PC-3 (cell line): ENCODE measurements around the gene OR52N5. TPM values are rescaled to one million over a fixed set of nuclear protein-coding genes. Genes with fewer than 3 reads are reported as not detected.

Experiments used
- ATAC-seq: fragments of 200-7000 bp; cut with Tn5 transposase; 2 replicates; pipeline ENCODE4 v1.9.1; 2020; ENCODE audit warnings: mild to moderate bottlenecking, moderate library complexity
- BruUV-seq: library from RNA; stranded (reverse); fragments of 400-500 nt; replicated peaks from 2 replicates; lab custom pipeline; 2021; lab: Mats Ljungman, UMichigan
- CTCF ChIA-PET: fragments of 300-600 bp; sonication (Branson Sonifier 250); formaldehyde crosslinking; loops from one replicate; lab custom pipeline; 2022; ENCODE audit warnings: antibody characterized with exemption; lab: Charles Lee
- POLR2A ChIA-PET: fragments of 300-600 bp; sonication (Branson Sonifier 250); formaldehyde crosslinking; loops from one replicate; lab custom pipeline; 2022; ENCODE audit warnings: antibody characterized with exemption; ENCODE audit not compliant: unreplicated experiment; lab: Charles Lee
- DNase-seq: peaks from one replicate; pipeline ENCODE4 v3.0.0-alpha.2; 2015
- H2AFZ ChIP-seq: fragments of 300-600 bp; sonication (generic); 2 replicates; pipeline ENCODE4 v1.6.0; 2016; ENCODE audit warnings: antibody characterized with exemption, low read length
- H3F3A ChIP-seq: fragments of 300-600 bp; sonication (generic); one replicate; pipeline ENCODE4 v1.6.0; 2017; ENCODE audit warnings: antibody characterized with exemption, low read length, control low read depth, mild to moderate bottlenecking; ENCODE audit not compliant: unreplicated experiment
- H3K27ac ChIP-seq: fragments of 300-600 bp; sonication (generic); 2 replicates; pipeline ENCODE4 v1.5.1; 2016; ENCODE audit warnings: mild to moderate bottlenecking, low read length
- H3K27me3 ChIP-seq: fragments of 300-600 bp; sonication (generic); 2 replicates; pipeline ENCODE4 v1.6.1; 2016; ENCODE audit warnings: low read length, mixed read lengths
- H3K36me3 ChIP-seq: fragments of 300-600 bp; sonication (generic); 2 replicates; pipeline ENCODE4 v1.6.1; 2016; ENCODE audit warnings: low read depth, mixed run types, low read length, mixed read lengths
- H3K4me1 ChIP-seq: fragments of 300-600 bp; sonication (generic); 2 replicates; pipeline ENCODE4 v1.5.1; 2016; ENCODE audit warnings: low read length; ENCODE audit not compliant: insufficient read depth
- H3K4me2 ChIP-seq: fragments of 300-600 bp; sonication (generic); 2 replicates; pipeline ENCODE4 v1.6.0; 2016; ENCODE audit warnings: low read length
- H3K4me3 ChIP-seq: fragments of 300-600 bp; sonication (generic); 2 replicates; pipeline ENCODE4 v1.5.1; 2016; ENCODE audit warnings: mild to moderate bottlenecking, low read length, mixed read lengths
- H3K79me2 ChIP-seq: fragments of 300-600 bp; sonication (generic); 2 replicates; pipeline ENCODE4 v1.6.1; 2017; ENCODE audit warnings: low read length, mixed read lengths
- H3K9ac ChIP-seq: fragments of 300-600 bp; sonication (generic); 2 replicates; pipeline ENCODE4 v1.6.0; 2016; ENCODE audit warnings: mild to moderate bottlenecking, low read length
- H3K9me2 ChIP-seq: fragments of 300-600 bp; sonication (generic); replicated peaks from 2 replicates; pipeline ENCODE4 v1.6.1; 2016; ENCODE audit warnings: mixed run types, low read length, mixed read lengths
- H3K9me3 ChIP-seq: fragments of 300-600 bp; sonication (generic); 2 replicates; pipeline ENCODE4 v1.6.1; 2016; ENCODE audit warnings: low read length, mixed read lengths
- H4K20me1 ChIP-seq: fragments of 300-600 bp; sonication (generic); 2 replicates; pipeline ENCODE4 v1.6.1; 2016; ENCODE audit warnings: low read length, mixed read lengths
- CTCF ChIP-seq: fragments of 300-600 bp; sonication (generic); conservative IDR thresholded peaks from 2 replicates; pipeline ENCODE4 v1.5.1; 2017; ENCODE audit warnings: antibody characterized with exemption, low read depth, mild to moderate bottlenecking, low read length
- EZH2 ChIP-seq: fragments of 300-600 bp; sonication (generic); IDR thresholded peaks from one replicate; pipeline ENCODE4 v1.6.1; 2017; ENCODE audit warnings: antibody characterized with exemption, mild to moderate bottlenecking, low read length; ENCODE audit not compliant: unreplicated experiment
- EZH2phosphoT487 ChIP-seq: fragments of 300-600 bp; sonication (generic); IDR thresholded peaks from 2 replicates; pipeline ENCODE4 v1.6.1; 2018; ENCODE audit warnings: mild to moderate bottlenecking, antibody characterized with exemption, low read length, borderline replicate concordance
- intact Hi-C: fragments of 100-400 bp; cut with micrococcal nuclease; formaldehyde crosslinking; loops from 2 replicates; pipeline ENCODE4 v1.9.0; 2023
- total RNA-seq: library from RNA; depleted of rRNA; stranded (reverse); fragments of >200 nt; gene quantifications from 2 replicates; pipeline ENCODE4 v1.2.3, GENCODE V29; 2014; rRNA removed

Gene OR52N5
- total RNA-seq, 1 experiment from 2014 or later: not detected

GRCh38 chr11:5736396-5736795, 46.8 kb downstream of the OR52N5 start, which contains the start of gene OR56B1:
Gene OR56B1, plus strand, starts transcription at chr11:5736448. Its CDS starts 69 bp downstream, at chr11:5736517.
- no peaks in the 10 kb centered on the region for H3K79me2 ChIP-seq
- no peaks in the 10 kb centered on the region for H3K9me2 ChIP-seq
- H3K27me3 ChIP-seq: peaks cover 6% of the 10 kb centered on the region; the same call in 1 of the 2 replicates
- ATAC-seq: no peak
- intact Hi-C loops: no loop called here
- TF ChIP-seq CTCF: no peak
- no peak for TF ChIP-seq EZH2phosphoT487
- no peak for TF ChIP-seq EZH2
- no peak within 1 kb of the TSS for H3K4me2 ChIP-seq
- H3K4me3 ChIP-seq: no peak within 1 kb of the TSS
- no peak for DNase-seq
- no peaks in the 10 kb centered on the region for H4K20me1 ChIP-seq
- H3F3A ChIP-seq: no peaks in the 10 kb centered on the region
- ChIA-PET CTCF (no interaction called here), POLR2A (no interaction called here)
- no peak within 1 kb of the TSS for H3K9ac ChIP-seq
- no peaks in the 10 kb centered on the region for H3K4me1 ChIP-seq
- H3K36me3 ChIP-seq: no peaks in the 10 kb centered on the region
- H3K27ac ChIP-seq: no peak within 1 kb of the TSS
- H3K9me3 ChIP-seq: no peaks in the 10 kb centered on the region
- BruUV-seq: no TSS peak
- H2AFZ ChIP-seq: no peak within 1 kb of the TSS

DNA sequence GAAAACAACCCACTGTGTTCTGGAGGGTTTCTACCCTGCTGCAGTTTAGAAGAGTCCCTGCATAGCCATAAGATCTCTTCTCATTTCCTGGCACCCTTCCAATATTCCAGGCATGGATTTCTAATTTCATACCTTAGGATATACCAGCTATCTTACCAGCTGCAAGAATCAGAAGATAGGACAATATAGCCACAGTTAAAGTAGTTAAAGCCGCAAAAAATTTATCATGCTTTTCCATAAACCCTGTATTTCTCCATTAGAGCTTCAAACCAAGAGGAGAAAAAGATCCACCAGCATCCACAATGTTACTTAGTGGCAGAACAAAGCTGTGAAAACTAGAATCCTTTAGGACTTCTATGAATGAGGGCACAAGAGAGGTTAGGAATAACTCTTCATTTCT, 55.5 kb downstream of the OR52N5 start:
- H3K79me2 ChIP-seq: no peaks in the 10 kb centered on the region
- ATAC-seq (no peak), DNase-seq (no peak)
- no peak overlapping the region for H3K4me3 ChIP-seq
- no peaks in the 10 kb centered on the region for H4K20me1 ChIP-seq
- no peaks in the 10 kb centered on the region for H3F3A ChIP-seq
- H3K27ac ChIP-seq: no peak overlapping the region
- no TSS peak for BruUV-seq
- ChIA-PET CTCF (no interaction called here), POLR2A (no interaction called here)
- H3K36me3 ChIP-seq: no peaks in the 10 kb centered on the region
- TF ChIP-seq EZH2 (no peak), CTCF (no peak), EZH2phosphoT487 (no peak)
- H3K27me3 ChIP-seq: peaks cover 48% of the 10 kb centered on the region
- no peak overlapping the region for H3K4me2 ChIP-seq
- H3K9me3 ChIP-seq: no peaks in the 10 kb centered on the region
- H3K4me1 ChIP-seq: no peaks in the 10 kb centered on the region
- intact Hi-C loops: no loop called here
- no peak overlapping the region for H3K9ac ChIP-seq
- no peak overlapping the region for H2AFZ ChIP-seq
- no peaks in the 10 kb centered on the region for H3K9me2 ChIP-seq

GRCh38 chr11:5726351-5726750, 56.8 kb downstream of the OR52N5 start:
- H3K4me2 ChIP-seq: no peak overlapping the region
- no peak for ATAC-seq
- ChIA-PET POLR2A (no interaction called here), CTCF (no interaction called here)
- H3K36me3 ChIP-seq: no peaks in the 10 kb centered on the region
- H3K27me3 ChIP-seq: peaks cover 49% of the 10 kb centered on the region
- H3K4me1 ChIP-seq: no peaks in the 10 kb centered on the region
- intact Hi-C loops: no loop called here
- no peaks in the 10 kb centered on the region for H3F3A ChIP-seq
- H3K4me3 ChIP-seq: no peak overlapping the region
- H3K9me2 ChIP-seq: no peaks in the 10 kb centered on the region
- no peaks in the 10 kb centered on the region for H4K20me1 ChIP-seq
- BruUV-seq: no TSS peak
- no peaks in the 10 kb centered on the region for H3K9me3 ChIP-seq
- H3K79me2 ChIP-seq: no peaks in the 10 kb centered on the region
- no peak for TF ChIP-seq EZH2
- TF ChIP-seq EZH2phosphoT487: no peak
- no peak for TF ChIP-seq CTCF
- no peak for DNase-seq
- no peak overlapping the region for H3K9ac ChIP-seq
- H3K27ac ChIP-seq: no peak overlapping the region
- H2AFZ ChIP-seq: no peak overlapping the region

Other genes with a start within 250 kb of the OR52N5 start
- gene OR52H1, start 234.8 kb downstream of the OR52N5 start, total RNA-seq: not detected in 2 replicates
- not detected in 2 replicates for gene OR52B6, start 202.5 kb downstream of the OR52N5 start, total RNA-seq
- gene TRIM6, start 186.7 kb downstream of the OR52N5 start, total RNA-seq: 10.1 and 12.6 TPM in 2 replicates
- 1.3 and 1.6 TPM in 2 replicates for gene TRIM34, start 158.4 kb downstream of the OR52N5 start, total RNA-seq
- gene TRIM5, start 98.3 kb downstream of the OR52N5 start, total RNA-seq: 16.1 and 18.6 TPM in 2 replicates
- gene TRIM22, start 93.6 kb downstream of the OR52N5 start, total RNA-seq: not detected in 2 replicates
- gene OR56B1, start 46.9 kb downstream of the OR52N5 start, total RNA-seq: not detected in 2 replicates
- not detected in 2 replicates for gene OR52N4, start 29.1 kb downstream of the OR52N5 start, total RNA-seq
- gene OR52N1, start 7.9 kb upstream of the OR52N5 start, total RNA-seq: not detected in 2 replicates
- gene OR52N2, start 25.6 kb upstream of the OR52N5 start, total RNA-seq: not detected in 2 replicates
- gene OR52E6, start 58.5 kb upstream of the OR52N5 start, total RNA-seq: not detected in 2 replicates
- not detected in 2 replicates for gene OR52E8, start 74.3 kb upstream of the OR52N5 start, total RNA-seq
- gene OR52E4, start 97.3 kb upstream of the OR52N5 start, total RNA-seq: not detected in 2 replicates
- gene OR52E5, start 109.9 kb upstream of the OR52N5 start, total RNA-seq: not detected in 2 replicates
- not detected in 2 replicates for gene OR56A3, start 158.9 kb upstream of the OR52N5 start, total RNA-seq
- not detected in 2 replicates for gene OR56A5, start 185.1 kb upstream of the OR52N5 start, total RNA-seq
- not detected in 2 replicates for gene OR52L1, start 203.6 kb upstream of the OR52N5 start, total RNA-seq
- gene OR56A4, start 223.6 kb upstream of the OR52N5 start, total RNA-seq: not detected in 2 replicates
- gene OR56A1, start 247.4 kb upstream of the OR52N5 start, total RNA-seq: not detected in 2 replicates